Inferior parietal cortex (tissue), 1 donor: ENCODE data around the gene DIS3L2.

Source experiments
- DNase-seq: peaks from one replicate; pipeline ENCODE4 v3.0.0-alpha.2; 2016; ENCODE audit errors: extremely low spot score

The DIS3L2 gene

GRCh38 chr2:232228332-232228731, 266.8 kb downstream of the DIS3L2 start:
- DNase-seq: no peak

- DNase-seq: no peak
Observed at GRCh38 chr2:232228971-232229894, 267.7 kb downstream of the DIS3L2 start.

- no peak for DNase-seq
Observed at GRCh38 chr2:232229911-232230310, 268.4 kb downstream of the DIS3L2 start.

GRCh38 chr2:232230560-232230959, 269.0 kb downstream of the DIS3L2 start:
- no peak for DNase-seq

- DNase-seq: no peak
Observed at GRCh38 chr2:232231554-232231953, 270.0 kb downstream of the DIS3L2 start.

- no peak for DNase-seq
Observed at GRCh38 chr2:232232915-232233314, 271.4 kb downstream of the DIS3L2 start.

GRCh38 chr2:232234922-232235615, 273.6 kb downstream of the DIS3L2 start:
- no peak for DNase-seq

- DNase-seq: no peak
Observed at GRCh38 chr2:232235716-232236115, 274.2 kb downstream of the DIS3L2 start.

- no peak for DNase-seq
Observed at GRCh38 chr2:232236200-232236599, 274.7 kb downstream of the DIS3L2 start.

GRCh38 chr2:232237464-232237863, 276.0 kb downstream of the DIS3L2 start:
- DNase-seq: no peak

- no peak for DNase-seq
Observed at GRCh38 chr2:232238108-232238507, 276.6 kb downstream of the DIS3L2 start.

GRCh38 chr2:232238596-232238995, 277.1 kb downstream of the DIS3L2 start:
- no peak for DNase-seq

GRCh38 chr2:232239951-232240681, 278.6 kb downstream of the DIS3L2 start:
- DNase-seq: no peak

GRCh38 chr2:232240906-232241305, 279.4 kb downstream of the DIS3L2 start:
- DNase-seq: no peak

GRCh38 chr2:232242316-232242715, 280.8 kb downstream of the DIS3L2 start:
- no peak for DNase-seq

- no peak for DNase-seq
Observed at GRCh38 chr2:232245111-232245510, 283.6 kb downstream of the DIS3L2 start.

- no peak for DNase-seq
Observed at GRCh38 chr2:232246245-232246644, 284.7 kb downstream of the DIS3L2 start.

- DNase-seq: no peak
Observed at GRCh38 chr2:232249096-232249495, 287.6 kb downstream of the DIS3L2 start.

GRCh38 chr2:232250246-232251175, 289.0 kb downstream of the DIS3L2 start:
- no peak for DNase-seq

- no peak for DNase-seq
Observed at GRCh38 chr2:232255033-232255432, 293.5 kb downstream of the DIS3L2 start.

- no peak for DNase-seq
Observed at GRCh38 chr2:232260075-232260474, 298.6 kb downstream of the DIS3L2 start.
